T follicular helper cell (primary cell): ENCODE results near the gene CD58.
"Not testable (repeated sequence)": the region's sequence is repeated elsewhere in the genome, so short reads cannot be mapped to it uniquely, and the experiment has no call there.

Source experiments
- DNase-seq: peaks from one replicate; pipeline ENCODE4 v3.0.0-alpha.2; 2020; ENCODE audit warnings: low read depth

Gene CD58

DNA sequence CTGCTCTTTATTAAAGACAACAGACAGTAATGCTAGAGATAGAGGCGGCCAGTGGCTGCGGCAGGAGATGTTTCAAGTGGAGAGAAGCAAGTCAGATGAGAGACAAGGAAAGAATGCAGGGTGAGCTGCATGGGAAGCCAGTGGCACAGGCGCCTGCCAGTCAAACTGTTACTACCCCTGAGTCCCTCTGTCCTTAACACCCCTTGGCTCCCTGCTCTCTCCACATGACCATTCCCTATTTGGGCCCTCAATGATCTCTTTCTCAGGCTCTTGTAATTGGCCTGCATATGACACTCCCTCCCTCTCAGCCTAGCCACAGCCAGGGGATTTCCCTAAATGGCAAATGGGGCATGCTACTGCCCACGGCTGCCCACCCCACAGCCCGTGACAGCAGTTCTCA is 22.6 kb upstream of the CD58 start:
- not testable (repeated sequence) for DNase-seq

DNA sequence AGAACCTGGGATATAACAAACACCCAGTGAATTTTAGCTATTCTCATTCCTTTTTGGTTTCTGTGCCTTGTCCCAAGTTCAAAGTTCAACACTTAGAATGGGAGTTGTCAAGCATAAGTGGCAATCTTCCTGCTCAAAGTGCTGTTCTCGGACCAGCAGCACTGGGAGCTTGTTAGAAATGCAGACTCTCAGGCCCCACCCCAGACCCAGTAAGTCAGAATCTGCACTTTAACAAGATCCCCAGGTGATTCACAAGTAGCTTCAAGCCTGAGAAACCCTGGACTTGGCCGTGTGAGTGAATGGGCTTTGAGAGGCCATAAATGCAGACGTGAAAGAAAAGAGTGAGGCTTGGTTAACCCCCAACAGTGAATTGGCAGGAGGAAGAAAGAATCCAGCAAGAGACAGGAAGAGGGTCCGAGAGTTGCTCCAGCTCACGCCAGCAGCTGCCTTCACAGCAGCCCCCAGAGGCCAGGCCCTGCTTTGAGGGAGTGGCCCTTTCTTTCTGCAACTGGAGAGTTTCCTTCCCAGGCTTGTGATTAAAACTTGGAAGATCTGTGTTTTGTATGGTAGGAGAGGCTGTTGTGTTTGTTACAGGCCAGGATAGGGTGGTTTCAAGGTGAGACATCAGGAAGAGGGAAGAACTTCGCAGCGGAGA is 21.3 kb upstream of the CD58 start:
- DNase-seq = not testable (repeated sequence)

DNA sequence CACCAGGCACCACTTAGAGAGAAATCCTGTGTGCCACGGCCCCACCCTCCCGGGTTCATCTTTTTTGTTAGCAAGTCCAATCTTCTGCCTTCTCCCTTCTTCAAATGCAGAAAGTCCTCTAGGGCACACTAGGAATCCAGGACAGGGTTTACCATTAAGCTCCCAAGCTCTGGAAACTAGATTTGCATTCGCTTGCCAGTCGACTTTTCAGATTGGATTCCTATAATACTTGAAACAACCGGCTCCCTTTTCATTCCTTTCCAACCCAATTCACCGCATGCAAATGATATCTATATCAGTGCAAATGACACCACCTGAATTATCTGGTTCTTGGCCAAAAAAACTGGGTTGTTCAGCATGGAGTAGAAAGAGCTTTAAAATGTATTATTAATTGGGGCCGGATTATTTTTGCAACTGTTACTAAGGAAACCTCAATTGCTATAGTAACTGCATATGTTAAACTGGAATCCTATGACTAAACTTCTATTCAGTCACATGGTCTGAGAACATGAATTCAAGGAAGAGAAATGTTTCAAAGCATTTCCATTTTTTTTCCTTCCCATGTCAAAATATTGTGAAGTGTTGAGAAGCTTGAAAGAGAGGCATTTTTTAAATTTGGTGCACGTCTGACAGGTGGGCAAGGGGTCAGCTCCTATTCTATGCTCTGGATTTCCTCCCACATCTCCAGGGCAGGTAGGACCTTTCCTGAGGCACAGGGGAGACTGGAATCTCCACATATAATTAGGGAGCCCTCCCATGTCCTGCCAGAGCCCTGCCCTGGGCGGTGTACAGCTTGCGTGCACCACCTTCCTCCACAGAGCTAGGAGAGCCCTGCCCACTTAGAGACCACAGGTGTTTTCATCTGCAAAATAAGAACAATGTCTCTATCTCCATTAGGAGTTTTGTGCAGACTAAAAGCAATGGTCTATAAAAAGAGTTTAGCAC is 20.5 kb upstream of the CD58 start:
- DNase-seq = not testable (repeated sequence)

DNA sequence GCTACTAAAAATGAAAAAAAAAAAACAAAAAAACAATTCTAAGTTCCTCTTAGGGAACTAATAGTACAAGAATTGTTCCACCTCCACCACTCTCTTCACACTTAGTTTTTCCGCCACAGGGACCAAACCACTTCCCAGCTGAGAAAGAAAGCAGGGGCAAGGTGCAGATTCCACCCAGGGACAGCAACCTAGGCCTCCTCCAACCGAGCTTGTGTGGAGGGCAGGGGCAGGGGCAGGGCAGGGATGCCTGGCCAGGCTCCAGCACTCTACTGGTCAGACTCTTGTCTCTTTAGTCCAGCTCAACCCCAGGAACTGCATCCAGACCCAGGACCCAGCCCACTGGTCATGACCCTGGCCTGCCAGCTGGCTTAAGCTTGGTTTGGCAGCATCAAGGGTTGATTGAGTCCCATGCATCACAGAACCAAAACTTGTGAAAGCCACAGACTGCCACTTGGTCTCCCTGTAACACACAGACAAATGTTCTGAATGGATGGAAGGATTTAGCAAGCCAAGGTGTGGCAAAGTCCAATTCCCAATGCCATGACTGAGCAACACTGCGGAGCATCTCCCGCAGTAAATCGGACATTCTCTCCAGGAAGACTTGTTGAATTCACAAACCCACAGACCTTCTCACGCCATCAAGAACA is 19.7 kb upstream of the CD58 start:
- DNase-seq = not testable (repeated sequence)

DNA sequence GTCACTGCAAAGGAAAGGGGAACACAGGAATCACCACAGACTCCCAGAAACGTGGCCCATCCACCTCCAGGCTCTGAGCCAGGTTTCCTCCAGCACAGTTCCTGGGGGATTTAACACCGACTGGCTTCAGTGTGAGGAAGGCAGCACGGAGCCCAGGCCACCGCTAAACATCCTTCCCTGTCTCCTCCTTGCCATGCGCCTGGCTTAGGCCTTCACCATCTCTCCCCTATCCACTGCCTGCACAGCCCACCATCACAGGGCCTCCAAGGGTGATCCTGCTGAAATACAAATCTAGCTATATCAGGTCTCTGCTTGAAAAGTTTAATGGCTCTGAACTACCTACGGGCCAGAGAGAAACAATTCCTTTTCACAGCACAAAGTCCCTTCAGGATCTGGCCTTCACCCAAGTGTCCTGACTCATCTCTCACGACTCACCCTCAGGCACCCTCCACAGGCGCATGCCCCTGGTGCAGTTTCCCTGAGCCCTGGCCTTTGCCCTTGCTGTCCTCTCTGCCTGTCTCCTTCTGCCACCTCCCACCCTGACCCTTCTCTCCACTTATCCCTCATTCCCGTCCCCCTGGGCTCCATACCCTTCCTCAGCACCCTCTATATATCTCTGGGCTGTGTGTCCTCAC is 18.4 kb upstream of the CD58 start:
- DNase-seq = not testable (repeated sequence)

DNA sequence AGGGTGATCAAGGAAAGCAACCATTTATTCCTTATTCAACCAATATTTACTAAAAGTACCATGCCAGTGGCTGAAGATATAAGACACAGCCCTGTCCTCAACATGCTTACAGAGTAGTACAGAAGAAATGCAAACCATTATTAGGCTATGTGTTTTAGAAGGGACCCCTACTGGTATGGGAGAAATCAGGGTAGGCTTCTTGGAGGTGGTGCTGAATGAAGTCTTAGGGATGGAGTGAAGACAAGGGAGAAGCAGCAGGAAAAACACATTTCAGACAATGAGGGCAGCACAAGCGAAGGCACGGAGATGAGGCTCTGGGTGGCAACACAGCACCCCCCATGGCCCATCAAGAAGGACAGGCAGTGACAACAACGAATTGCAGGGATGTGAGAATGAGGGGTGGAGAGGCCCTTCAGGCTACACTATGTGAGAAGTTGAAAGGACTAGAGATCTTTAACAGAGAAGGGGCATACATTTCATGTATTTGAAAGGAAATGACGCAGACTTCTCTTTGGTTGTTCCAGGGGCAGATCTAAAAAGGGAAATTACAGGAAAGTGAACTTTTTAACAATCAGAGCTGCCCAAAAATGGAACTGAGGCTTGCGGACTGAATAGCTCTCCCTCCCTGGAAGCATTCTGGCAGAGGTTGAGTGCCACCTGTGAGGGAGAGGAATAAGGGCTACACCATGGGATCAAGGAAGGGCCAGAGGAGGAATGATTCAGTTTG is 16.8 kb upstream of the CD58 start:
- no peak for DNase-seq

DNA sequence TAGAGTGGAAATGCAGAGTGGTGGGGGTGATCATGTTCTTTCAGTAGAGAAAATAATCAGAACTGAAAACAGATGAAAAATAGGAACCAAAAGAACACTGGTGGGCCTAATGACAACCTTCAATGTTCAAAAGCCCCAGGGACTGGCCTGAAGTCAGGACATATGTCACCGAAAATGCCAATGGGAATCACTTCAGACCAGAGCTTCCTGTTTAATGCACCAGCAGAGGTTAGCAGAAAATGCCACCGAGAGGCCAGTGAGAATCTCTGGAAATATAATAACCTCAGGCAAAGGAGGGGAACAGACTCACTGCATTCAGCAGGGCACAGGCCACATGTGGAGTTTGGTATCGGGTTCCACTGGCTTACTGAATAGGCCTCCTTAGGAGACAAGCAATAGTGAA is 15.9 kb upstream of the CD58 start:
- no peak for DNase-seq

DNA sequence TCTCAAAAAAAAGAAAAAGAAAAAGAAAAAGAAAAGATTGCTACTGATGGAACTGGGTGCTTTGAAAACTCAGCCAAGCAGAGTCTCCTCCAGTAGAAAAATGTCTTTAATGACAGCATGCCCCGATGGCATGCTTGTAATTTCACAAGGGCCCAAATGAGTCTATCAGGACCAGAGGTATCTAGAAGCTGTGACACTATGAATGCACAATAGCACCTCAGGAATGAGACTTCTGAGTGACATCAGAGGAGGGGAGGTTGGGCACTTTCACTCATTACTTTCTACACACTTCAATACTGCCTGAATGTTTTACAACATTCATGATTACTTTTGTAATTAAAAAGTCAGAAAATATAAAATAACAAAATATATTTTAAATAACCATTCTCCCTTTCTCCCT is 15.1 kb upstream of the CD58 start:
- DNase-seq = no peak

DNA sequence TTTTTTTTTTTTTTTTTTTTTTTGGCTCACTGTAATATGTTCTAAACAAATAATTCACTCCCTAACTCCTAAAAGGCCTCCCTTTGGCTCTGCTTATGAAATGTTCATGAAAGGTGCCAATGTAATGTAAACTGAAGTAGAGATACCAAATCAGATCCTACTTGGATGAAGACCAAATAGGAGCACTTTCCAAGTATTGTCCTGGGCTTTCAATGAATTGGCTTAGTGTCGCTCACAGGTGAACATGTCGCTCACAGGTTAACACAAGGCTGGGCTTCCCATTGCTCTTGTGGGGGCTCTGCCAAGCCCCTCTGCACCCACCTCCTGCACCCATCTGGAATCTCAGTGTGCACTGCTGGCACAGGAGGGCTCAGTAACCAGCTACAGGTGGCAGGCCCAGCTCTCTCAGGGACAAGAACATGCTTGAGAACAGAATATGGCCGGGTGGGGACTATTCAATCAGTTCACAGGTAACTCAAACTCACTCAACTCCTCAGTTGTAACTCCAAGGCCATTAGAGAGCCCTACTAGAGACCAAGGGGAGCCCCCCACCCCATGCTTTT is 10.6 kb upstream of the CD58 start:
- no peak for DNase-seq

DNA sequence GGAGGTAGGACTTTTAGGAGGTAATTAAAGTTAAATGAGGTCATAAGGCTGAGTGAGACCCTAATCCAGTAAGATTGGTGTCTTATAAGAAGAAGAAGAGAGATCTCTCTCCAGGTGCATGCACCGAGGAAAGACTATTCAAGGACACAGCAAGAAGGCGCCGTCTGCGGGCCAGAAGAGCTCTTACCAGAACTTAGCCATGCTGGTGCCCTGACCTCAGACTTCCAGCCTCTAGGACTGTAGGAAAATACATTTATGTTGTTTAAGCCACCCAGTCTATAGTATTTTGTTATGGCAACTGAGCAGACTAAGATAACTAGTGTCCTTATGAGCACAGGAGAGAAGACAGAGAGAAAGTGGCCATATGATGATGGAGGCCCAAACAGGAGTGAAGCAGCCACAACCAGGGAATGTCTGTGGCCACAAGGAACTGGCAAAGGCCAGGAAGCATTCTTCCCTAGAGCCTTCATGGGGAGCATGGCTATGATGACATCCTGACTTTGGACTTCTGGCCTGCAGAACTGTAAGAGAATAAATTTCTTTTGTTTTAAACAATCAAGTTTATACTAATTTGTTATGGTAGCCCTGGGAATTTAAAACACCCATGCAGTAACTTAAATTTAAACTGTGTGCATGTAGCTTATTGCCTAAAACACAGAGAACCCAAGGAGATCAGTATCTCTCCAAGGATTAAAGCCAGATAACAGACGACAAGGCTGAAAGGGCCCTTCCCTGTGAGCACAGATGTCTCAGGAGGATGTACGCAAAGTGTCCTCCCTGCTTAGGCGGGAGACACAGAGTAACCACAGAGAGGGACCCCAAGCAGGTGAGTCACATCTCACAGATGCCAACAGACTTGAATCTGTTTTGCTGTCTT is 9.9 kb upstream of the CD58 start:
- no peak for DNase-seq

DNA sequence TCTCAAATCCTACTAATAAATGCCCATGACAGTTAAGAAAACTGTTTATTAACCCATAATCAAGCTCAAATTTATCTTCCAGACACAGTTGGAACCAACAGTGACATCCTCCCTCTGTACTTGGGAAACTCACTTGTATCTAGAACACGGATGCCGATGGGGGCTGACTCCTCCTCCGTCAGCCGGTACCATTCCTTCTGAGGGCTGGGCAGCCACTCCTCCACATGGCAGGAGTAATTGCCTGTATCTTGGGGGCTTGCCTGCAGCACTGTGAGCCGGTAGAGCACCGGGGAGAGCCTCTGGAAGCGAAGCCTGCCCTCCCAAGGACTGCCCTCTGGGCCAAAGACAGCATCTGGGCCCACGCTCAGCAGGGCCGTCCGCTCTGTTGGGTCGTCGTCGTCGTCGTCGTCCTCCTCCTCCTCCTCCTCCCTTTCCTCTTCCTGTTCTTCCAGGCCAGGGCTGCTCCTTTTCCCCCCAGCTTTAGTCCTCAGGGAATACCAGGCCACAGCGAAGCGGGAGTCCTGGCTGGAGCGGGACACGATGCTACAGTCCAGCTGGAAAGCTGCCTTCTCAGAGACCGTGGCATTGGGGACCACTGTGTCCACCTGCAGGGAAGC is 8.5 kb upstream of the CD58 start:
- no peak for DNase-seq

DNA sequence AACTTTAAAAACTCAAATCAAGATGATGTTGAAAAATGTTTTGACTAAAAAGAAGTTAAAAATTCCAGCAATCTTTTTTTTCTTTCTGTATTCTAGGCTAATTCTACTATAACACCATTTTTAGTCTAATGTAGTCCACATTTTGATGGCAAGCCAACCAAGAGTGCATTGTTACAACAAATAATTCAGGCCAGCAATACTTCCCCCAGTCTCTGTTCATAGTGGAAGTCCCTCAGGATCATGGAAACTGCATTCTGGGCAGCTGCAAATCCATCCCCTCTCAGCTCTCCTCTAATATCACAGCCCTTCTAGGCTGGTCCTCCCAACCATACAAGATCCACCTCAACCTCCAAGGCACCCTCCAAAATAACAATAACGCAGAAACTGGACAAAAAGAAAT is 7.8 kb upstream of the CD58 start:
- no peak for DNase-seq

DNA sequence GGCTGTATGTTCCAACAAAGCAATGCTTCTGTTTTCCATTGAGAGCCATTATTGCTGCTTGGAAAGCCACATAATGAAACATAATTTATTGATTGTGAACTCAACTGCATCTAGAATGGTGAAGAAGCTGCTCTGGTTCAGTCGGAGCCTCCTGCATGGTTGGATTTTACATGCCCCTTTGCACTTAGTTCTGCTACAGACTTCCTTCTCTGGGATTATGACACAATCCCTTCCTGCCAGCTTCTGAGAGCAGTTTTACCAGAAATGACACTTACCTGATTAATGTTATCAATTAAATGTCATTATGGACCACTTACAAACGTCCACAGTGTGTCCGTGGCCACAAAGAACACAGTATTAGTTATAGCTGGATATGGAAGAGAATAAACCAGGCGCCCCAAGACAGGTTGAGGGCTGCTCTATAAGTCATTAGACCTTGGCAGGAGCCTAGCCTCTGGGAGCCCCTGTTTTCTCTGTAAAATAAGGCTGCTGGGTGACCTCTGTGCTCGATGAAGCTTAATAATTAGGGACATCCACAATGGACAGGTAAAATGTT is 7.0 kb upstream of the CD58 start:
- DNase-seq = no peak

DNA sequence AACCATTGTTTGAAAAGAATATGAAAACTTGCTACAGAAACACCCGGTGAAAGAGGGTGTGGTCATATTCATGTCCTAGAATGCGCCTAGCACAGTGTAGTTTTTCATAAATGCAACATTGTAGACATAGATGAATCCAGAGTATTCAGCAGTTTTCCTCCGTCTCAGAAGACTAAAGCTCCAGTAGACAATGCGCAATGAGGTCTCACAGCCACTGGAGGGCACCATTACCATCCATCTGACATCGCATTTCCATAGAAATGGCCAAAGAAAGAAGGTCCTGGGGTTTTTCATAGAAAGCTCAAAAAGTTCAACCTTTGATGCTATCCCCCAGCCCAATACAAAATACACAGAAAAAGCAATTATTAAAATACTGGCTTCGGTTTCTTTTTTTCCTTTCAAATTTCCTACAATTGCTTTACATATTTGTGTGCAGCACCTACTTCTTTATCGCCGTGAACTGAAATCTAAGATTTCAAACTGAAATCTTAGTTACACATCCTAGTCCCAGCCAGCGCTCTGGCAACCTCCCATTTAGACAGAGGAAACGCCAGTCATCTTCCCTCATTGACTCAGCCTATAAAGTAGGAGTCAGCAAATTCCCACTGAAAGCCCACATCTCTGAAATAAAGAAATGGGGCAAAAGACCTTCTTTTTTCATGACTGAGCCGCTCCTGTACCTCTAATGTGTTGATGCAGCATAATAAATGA is 3.9 kb upstream of the CD58 start:
- peak; percentile 31 for DNase-seq

DNA sequence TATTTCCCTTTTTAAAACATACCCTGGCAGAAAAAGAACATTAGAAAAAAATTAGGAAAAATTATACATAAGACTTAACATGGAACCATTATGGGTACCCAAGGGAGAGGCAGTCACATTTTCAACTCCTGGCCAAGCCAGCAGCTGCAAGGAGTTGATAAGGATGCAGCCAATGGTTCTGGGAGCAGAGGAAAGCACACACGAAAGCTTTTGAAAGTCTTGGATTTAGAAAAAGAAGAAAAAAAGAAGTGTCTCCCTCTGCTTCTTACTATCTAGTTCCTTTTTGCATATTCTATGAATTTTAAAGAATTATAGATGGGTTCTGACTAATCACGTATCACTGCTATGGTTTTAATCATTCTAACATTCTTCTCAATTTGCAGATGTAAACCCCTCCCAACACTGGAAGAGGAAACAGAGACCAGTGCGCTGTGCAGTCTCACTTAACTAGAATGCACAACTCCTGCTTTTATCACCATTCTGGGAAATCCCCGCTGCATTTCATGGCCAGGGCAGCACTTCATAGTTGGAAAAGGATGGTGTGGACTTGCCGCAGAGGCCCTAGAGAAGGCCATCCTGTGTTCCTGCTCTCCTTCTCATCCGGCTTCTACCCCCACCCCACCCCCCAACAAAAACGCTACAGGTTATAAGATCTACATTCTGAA is 2.7 kb upstream of the CD58 start:
- no peak for DNase-seq

DNA sequence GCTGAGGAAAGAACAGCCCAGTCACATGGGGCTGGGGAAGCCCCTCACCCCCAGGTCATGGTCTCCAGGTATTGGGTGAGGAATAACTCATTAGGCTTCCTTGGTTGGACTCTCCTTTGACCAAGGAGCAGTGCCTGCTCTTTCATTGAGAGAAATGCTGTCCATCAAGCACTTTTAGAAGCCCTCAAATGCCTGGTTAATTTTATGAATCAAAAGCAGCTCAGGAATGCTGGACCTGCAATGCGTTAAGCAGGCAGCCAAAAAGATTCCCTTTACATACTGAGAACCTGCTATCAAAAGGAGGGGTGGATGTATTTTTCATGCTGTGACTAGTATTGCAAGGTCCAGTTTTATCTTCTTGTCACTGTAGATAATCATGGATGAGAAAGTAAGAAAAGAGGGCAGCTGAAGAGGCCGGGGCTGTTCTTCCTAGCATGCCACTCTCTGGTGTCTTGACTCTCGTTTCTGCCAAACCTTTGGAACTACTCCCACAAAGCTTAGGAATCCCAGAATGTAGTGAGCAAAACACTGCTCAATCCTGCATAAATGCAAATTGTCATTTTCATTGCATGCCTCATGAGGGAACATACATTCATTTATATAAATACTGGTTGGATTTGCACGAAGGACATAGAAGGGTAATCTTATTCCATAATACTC is 2.1 kb upstream of the CD58 start:
- DNase-seq = no peak

DNA sequence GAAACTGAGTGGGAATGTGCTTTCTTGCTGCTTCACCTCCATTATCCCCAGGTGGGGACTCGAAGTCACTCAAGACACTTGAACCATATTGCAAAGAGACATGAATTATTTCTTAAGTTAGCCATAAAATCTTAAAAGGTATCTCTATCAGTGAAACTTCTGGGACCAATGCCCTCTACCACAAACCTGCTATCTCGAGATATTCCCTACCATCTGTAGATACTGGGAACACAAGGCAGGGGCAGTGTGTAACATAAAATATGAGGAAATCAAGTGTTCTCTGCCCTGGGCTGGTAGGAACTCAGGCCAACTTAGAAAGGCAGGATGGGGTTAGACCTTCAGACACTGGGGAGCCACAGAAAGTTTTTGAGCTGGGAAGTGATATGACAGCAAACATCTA is 1.3 kb upstream of the CD58 start:
- DNase-seq = no peak
